Cardiac fibroblast (primary cell): ENCODE results near the gene NCOA7.
"Not testable (repeated sequence)": the region's sequence is repeated elsewhere in the genome, so short reads cannot be mapped to it uniquely, and the experiment has no call there.

ENCODE experiments used
- DNase-seq, 2 donors: peaks; one replicate each; pipeline versions ENCODE4 v3.0.0 to v3.0.0-alpha.2; 2010; ENCODE audit warnings: low read depth in 2 of 2
- H3K4me3 ChIP-seq, 2 donors: replicated peaks in 1 of 2; 1 replicate in 1 of 2; 2 replicates in 1 of 2; pipeline ENCODE4 v1.5.1; 2011; ENCODE audit warnings: low read depth in 2 of 2, low read length in 2 of 2, mild to moderate bottlenecking in 2 of 2, moderate library complexity in 1 of 2
- CTCF ChIP-seq: IDR thresholded peaks from one replicate; pipeline ENCODE4 v1.5.1; 2011; ENCODE audit warnings: low read depth, mild to moderate bottlenecking, low read length, inconsistent platforms

The NCOA7 gene

GRCh38 chr6:125932451-125932795 is 141.7 kb downstream of the NCOA7 start:
- no peak for TF ChIP-seq CTCF

DNA sequence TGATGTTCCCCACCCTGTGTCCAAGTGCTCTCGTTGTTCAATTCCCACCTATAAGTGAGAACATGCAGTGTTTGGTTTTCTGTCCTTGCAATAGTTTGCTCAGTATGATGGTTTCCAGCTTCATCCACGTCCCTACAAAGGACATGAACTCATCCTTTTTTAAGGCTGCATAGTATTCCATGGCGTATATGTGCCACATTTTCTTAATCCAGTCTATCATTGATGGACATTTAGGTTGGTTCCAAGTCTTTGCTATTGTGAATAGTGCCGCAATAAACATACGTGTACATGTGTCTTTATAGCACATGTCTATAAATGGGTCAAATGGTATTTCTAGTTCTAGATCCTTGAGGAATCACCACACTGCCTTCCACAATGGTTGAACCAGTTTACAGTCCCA is 144.8 kb downstream of the NCOA7 start:
- H3K4me3 ChIP-seq, DNase-seq: not testable (repeated sequence)

More at GRCh38 chr6:125932451-125932795, 141.7 kb downstream of the NCOA7 start:
- no peak for DNase-seq
- no peak overlapping the region for H3K4me3 ChIP-seq

- no peak overlapping the region for H3K4me3 ChIP-seq
- no peak for DNase-seq
- TF ChIP-seq CTCF: no peak
These were observed 148.3 kb downstream of the NCOA7 start for GRCh38 chr6:125939026-125939425.

DNA sequence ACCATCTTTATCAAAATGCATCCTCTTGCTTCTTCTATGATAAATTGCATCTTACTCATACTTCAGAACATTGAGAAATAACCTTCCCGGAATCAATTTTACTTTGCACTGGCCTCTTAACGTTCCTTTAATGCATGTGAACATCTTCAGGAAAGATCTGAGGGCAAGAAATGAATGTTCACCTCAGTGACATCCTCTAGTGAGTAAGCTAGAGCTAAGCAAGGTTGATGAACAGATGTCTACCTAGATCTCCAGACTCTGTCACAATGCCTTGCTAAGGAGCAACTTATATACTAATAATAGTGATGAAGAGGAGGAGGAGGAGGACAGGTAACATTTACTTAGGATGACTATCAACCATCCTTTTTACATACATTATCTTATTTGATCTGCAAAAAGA is 149.0 kb downstream of the NCOA7 start:
- DNase-seq: no peak
- no peak overlapping the region for H3K4me3 ChIP-seq
- TF ChIP-seq CTCF: no peak

DNA sequence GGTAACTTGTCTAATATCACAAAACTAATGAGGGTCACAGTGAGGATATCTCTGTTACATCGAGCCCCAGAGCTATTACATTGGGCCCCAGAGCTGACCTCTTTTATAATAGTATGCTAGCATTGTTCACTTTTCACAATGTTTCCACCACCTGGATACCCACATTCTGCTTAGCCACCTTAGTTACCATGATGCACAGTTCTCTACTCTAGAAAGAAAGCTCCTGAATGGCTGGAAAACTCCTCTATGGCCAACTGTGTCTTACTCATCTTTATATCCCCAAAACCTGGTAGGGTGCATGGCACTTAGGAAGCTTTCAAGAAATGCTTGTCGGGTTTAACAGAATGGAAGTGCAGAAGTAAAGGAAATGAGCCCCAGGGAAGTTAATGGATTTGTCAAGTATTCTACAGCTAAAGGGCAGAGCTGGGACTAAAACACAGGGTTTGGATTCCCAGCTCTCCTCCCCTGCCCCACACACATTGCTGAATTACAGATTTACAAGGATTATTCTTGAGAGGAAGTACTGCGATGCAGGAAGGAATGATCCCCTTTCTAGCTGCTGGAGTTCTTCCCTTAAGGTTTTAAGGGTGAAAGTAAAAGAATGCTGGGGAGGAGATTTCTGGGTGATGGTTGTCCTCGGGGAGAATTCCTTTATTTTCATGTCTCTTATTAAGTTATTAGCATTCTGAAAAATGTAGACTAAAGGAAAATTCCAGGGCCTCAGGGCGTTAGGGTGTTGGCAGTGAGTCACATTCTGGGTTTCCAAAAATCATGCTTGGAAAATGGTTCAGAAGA is 149.7 kb downstream of the NCOA7 start:
- DNase-seq: peak in 1 of 2 donors; percentile 42
- H3K4me3 ChIP-seq: no peak overlapping the region
- no peak for TF ChIP-seq CTCF

- no peak for TF ChIP-seq CTCF
- DNase-seq: no peak
- H3K4me3 ChIP-seq: no peak overlapping the region
These were observed 152.1 kb downstream of the NCOA7 start for GRCh38 chr6:125942672-125943527.
